OCI-LY3 (cell line): ENCODE data around the gene CYP1A2.
"Not testable (repeated sequence)": the region's sequence is repeated elsewhere in the genome, so short reads cannot be mapped to it uniquely, and the experiment has no call there.

Experiments
- H2AFZ ChIP-seq: fragments of 200-600, 300-600 bp; shearing (Covaris generic); 2 replicates; pipeline ENCODE4 v1.6.0; 2014; ENCODE audit warnings: antibody characterized with exemption, low read depth, low read length
- H3K27ac ChIP-seq: fragments of 200-600, 300-600 bp; sonication (generic); 2 replicates; pipeline ENCODE4 v1.5.1; 2014; ENCODE audit warnings: mild to moderate bottlenecking, low read length, moderate library complexity, mixed read lengths
- H3K27me3 ChIP-seq: fragments of 200-600, 300-600 bp; sonication (generic); 2 replicates; pipeline ENCODE4 v1.6.1; 2014; ENCODE audit warnings: low read depth, low read length, mixed read lengths
- H3K36me3 ChIP-seq: fragments of 200-600, 300-600 bp; sonication (generic); replicated peaks from 2 replicates; pipeline ENCODE3; 2014; ENCODE audit warnings: low read depth, low read length, mixed read lengths
- H3K4me1 ChIP-seq: fragments of 300-600, 200-600 bp; sonication (generic); 2 replicates; pipeline ENCODE4 v1.6.1; 2014; ENCODE audit warnings: low read length, mixed read lengths
- H3K4me2 ChIP-seq: fragments of 200-600, 300-600 bp; sonication (generic); 2 replicates; pipeline ENCODE4 v1.6.1; 2014; ENCODE audit warnings: low read length, mixed read lengths
- H3K4me3 ChIP-seq: fragments of 300-600, 200-600 bp; sonication (generic); 2 replicates; pipeline ENCODE4 v1.5.1; 2014; ENCODE audit warnings: antibody characterized with exemption, mild to moderate bottlenecking, low read length, moderate library complexity
- H3K79me2 ChIP-seq: fragments of 300-600, 200-600 bp; shearing (Covaris generic); 2 replicates; pipeline ENCODE4 v1.6.1; 2014; ENCODE audit warnings: mild to moderate bottlenecking, low read length, mixed read lengths
- H3K9ac ChIP-seq: fragments of 300-600, 200-600 bp; shearing (Covaris generic); 2 replicates; pipeline ENCODE4 v1.6.0; 2014; ENCODE audit warnings: mild to moderate bottlenecking, low read length, moderate library complexity
- H3K9me3 ChIP-seq: fragments of 200-600, 300-600 bp; shearing (Covaris generic); 2 replicates; pipeline ENCODE4 v1.6.1; 2014; ENCODE audit warnings: low read length, mixed read lengths; ENCODE audit not compliant: insufficient read depth
- H4K20me1 ChIP-seq: fragments of 200-600, 300-600 bp; sonication (generic); 2 replicates; pipeline ENCODE4 v1.6.1; 2016; ENCODE audit warnings: low read length, mixed read lengths; ENCODE audit not compliant: insufficient read depth
- CTCF ChIP-seq: fragments of 200-600, 300-600 bp; sonication (generic); IDR thresholded peaks from 2 replicates; pipeline ENCODE4 v1.5.1; 2014; ENCODE audit warnings: antibody characterized with exemption, low read length, low read depth
- EZH2phosphoT487 ChIP-seq: fragments of 200-600 bp; shearing (Covaris generic); IDR thresholded peaks from 2 replicates; pipeline ENCODE4 v1.6.1; 2018; ENCODE audit warnings: antibody characterized with exemption, mixed run types, low read depth

Gene CYP1A2

GRCh38 chr15:74785194-74786032 is 36.8 kb downstream of the CYP1A2 start:
- Histone ChIP-seq H3K79me2 (peaks cover 99% of the 10 kb centered on the region), H3K4me1 (peaks cover 79% of the 10 kb centered on the region), H3K4me2 (peak overlapping the region; percentile 100), H3K9ac (peak overlapping the region; percentile 100), H3K27ac (peak overlapping the region; percentile 97), H3K9me3 (no peaks in the 10 kb centered on the region; the same call in 1 of the 2 replicates), H3K4me3 (peak overlapping the region; percentile 93), H3K36me3 (peaks cover 60% of the 10 kb centered on the region), H2AFZ (no peak overlapping the region), H4K20me1 (no peaks in the 10 kb centered on the region), H3K27me3 (no peaks in the 10 kb centered on the region)
- TF ChIP-seq EZH2phosphoT487 (no peak), CTCF (no peak; the same call in 1 of the 2 replicates)

- not testable (repeated sequence) for H4K20me1 ChIP-seq, H3K9me3 ChIP-seq, H3K27me3 ChIP-seq, H2AFZ ChIP-seq
- Histone ChIP-seq H3K4me1 (peaks cover 79% of the 10 kb centered on the region), H3K4me2 (peak overlapping the region; percentile 100), H3K27ac (peak overlapping the region; percentile 97), H3K9ac (peak overlapping the region; percentile 100), H3K79me2 (peaks cover 99% of the 10 kb centered on the region), H3K36me3 (peaks cover 66% of the 10 kb centered on the region), H3K4me3 (peak overlapping the region; percentile 93)
Observed at GRCh38 chr15:74786081-74786480, 37.4 kb downstream of the CYP1A2 start.

- Histone ChIP-seq H4K20me1 (peaks cover 7% of the 10 kb centered on the region), H2AFZ (no peak overlapping the region), H3K9ac (peak overlapping the region; percentile 100), H3K4me1 (peaks cover 81% of the 10 kb centered on the region), H3K4me2 (peak overlapping the region; percentile 100), H3K27me3 (no peaks in the 10 kb centered on the region), H3K79me2 (peaks cover 99% of the 10 kb centered on the region), H3K27ac (peak overlapping the region; percentile 97), H3K36me3 (peaks cover 72% of the 10 kb centered on the region), H3K9me3 (no peaks in the 10 kb centered on the region; the same call in 1 of the 2 replicates), H3K4me3 (peak overlapping the region; percentile 93)
- TF ChIP-seq EZH2phosphoT487 = no peak
- TF ChIP-seq CTCF = no peak
Observed at GRCh38 chr15:74786551-74787165, 38.0 kb downstream of the CYP1A2 start.

GRCh38 chr15:74787251-74788041 is 38.8 kb downstream of the CYP1A2 start:
- peak; percentile 90 for TF ChIP-seq CTCF
- no peak for TF ChIP-seq EZH2phosphoT487
- Histone ChIP-seq H3K79me2 (peaks cover 99% of the 10 kb centered on the region), H3K27me3 (no peaks in the 10 kb centered on the region), H3K27ac (peak overlapping the region; percentile 97), H3K9me3 (no peaks in the 10 kb centered on the region; the same call in 1 of the 2 replicates), H3K36me3 (peaks cover 80% of the 10 kb centered on the region), H4K20me1 (peaks cover 14% of the 10 kb centered on the region), H2AFZ (no peak overlapping the region), H3K4me1 (peaks cover 89% of the 10 kb centered on the region), H3K4me3 (peak overlapping the region; percentile 93), H3K9ac (peak overlapping the region; percentile 100), H3K4me2 (peak overlapping the region; percentile 100)
